H1 (cell line): ENCODE results near the gene CDON.

Experiments
- EZH2 ChIP-seq: fragments of 200-600 bp; sonication (generic); IDR thresholded peaks from 2 replicates; pipeline ENCODE4 v1.7.1; 2012; ENCODE audit warnings: low read depth, mild to moderate bottlenecking, moderate library complexity, low read length, inconsistent platforms; ENCODE audit not compliant: severe bottlenecking
- KDM1A ChIP-seq: fragments of 200-600, 300-600 bp; sonication (generic); IDR thresholded peaks from 2 replicates; pipeline ENCODE4 v1.7.1; 2016; ENCODE audit warnings: mild to moderate bottlenecking, low read length, borderline replicate concordance
- RBBP5 ChIP-seq: IDR thresholded peaks from 2 replicates; pipeline ENCODE4 v1.7.1; 2012; ENCODE audit warnings: low read depth, mild to moderate bottlenecking, inconsistent platforms, low read length, moderate library complexity, borderline replicate concordance
- RFX5 ChIP-seq: IDR thresholded peaks from 2 replicates; pipeline ENCODE4 v1.6.1; 2011; ENCODE audit warnings: low read depth, low read length, improper control_type of control experiment, borderline replicate concordance
- SIN3A ChIP-seq, 2 experiments: IDR thresholded peaks in 1 of 2; conservative IDR thresholded peaks in 1 of 2; 2 replicates each; pipeline ENCODE4 v1.6.1; 2011 to 2012; ENCODE audit warnings: low read length in 2 of 2, improper control_type of control experiment in 1 of 2, low read depth in 1 of 2, mild to moderate bottlenecking in 1 of 2
- TAF1 ChIP-seq: IDR thresholded peaks from 2 replicates; pipeline ENCODE4 v1.6.1; 2011; ENCODE audit warnings: mild to moderate bottlenecking, low read depth, low read length
- YY1 ChIP-seq: IDR thresholded peaks from 2 replicates; pipeline ENCODE4 v1.6.1; 2011; ENCODE audit warnings: low read depth, mild to moderate bottlenecking, low read length

GRCh38 chr11:125947419-125948277, 115.0 kb downstream of the CDON start:
- no peak for TF ChIP-seq RFX5
- no peak for TF ChIP-seq RBBP5
- no peak for TF ChIP-seq TAF1
- no peak for TF ChIP-seq KDM1A
- no peak for TF ChIP-seq SIN3A (conservative IDR thresholded peaks at IDR 0.05 in 1 of 2, IDR thresholded peaks at IDR 0.05 in 1 of 2; ENCODE audit: low read depth in 1 of 2, low read length in 2 of 2)
- TF ChIP-seq EZH2 = no peak
- TF ChIP-seq YY1 = no peak
